Duodenal mucosa (tissue), 2 donors: Measurements from ENCODE around the gene PPP1R7.

Experiments used
- H3K27ac ChIP-seq: one replicate; pipeline ENCODE4 v1.7.0; 2013; ENCODE audit warnings: low read depth, low read length
- H3K27me3 ChIP-seq, 2 donors: one replicate each; pipeline ENCODE4 v1.7.0; 2013; ENCODE audit warnings: low read length in 2 of 2, control low read depth in 1 of 2; ENCODE audit not compliant: insufficient read depth in 2 of 2, control insufficient read depth in 1 of 2
- H3K36me3 ChIP-seq, 2 donors: one replicate each; pipeline ENCODE4 v1.7.0; 2013; ENCODE audit warnings: low read length in 2 of 2, control low read depth in 1 of 2; ENCODE audit not compliant: insufficient read depth in 2 of 2, control insufficient read depth in 1 of 2
- H3K4me1 ChIP-seq, 2 donors: one replicate each; pipeline ENCODE4 v1.7.0; 2013; ENCODE audit warnings: low read length in 2 of 2, control low read depth in 1 of 2; ENCODE audit not compliant: insufficient read depth in 2 of 2, control insufficient read depth in 1 of 2
- H3K4me3 ChIP-seq, 2 donors: one replicate each; pipeline ENCODE4 v1.7.0; 2013; ENCODE audit warnings: low read length in 2 of 2, low read depth in 1 of 2
- H3K9ac ChIP-seq, 2 donors: one replicate each; pipeline ENCODE4 v1.7.0; 2013; ENCODE audit warnings: low read length in 2 of 2, low read depth in 1 of 2
- H3K9me3 ChIP-seq, 2 donors: one replicate each; pipeline ENCODE4 v1.7.0; 2013; ENCODE audit warnings: low read length in 2 of 2, control low read depth in 1 of 2; ENCODE audit not compliant: control insufficient read depth in 1 of 2

The PPP1R7 gene

DNA sequence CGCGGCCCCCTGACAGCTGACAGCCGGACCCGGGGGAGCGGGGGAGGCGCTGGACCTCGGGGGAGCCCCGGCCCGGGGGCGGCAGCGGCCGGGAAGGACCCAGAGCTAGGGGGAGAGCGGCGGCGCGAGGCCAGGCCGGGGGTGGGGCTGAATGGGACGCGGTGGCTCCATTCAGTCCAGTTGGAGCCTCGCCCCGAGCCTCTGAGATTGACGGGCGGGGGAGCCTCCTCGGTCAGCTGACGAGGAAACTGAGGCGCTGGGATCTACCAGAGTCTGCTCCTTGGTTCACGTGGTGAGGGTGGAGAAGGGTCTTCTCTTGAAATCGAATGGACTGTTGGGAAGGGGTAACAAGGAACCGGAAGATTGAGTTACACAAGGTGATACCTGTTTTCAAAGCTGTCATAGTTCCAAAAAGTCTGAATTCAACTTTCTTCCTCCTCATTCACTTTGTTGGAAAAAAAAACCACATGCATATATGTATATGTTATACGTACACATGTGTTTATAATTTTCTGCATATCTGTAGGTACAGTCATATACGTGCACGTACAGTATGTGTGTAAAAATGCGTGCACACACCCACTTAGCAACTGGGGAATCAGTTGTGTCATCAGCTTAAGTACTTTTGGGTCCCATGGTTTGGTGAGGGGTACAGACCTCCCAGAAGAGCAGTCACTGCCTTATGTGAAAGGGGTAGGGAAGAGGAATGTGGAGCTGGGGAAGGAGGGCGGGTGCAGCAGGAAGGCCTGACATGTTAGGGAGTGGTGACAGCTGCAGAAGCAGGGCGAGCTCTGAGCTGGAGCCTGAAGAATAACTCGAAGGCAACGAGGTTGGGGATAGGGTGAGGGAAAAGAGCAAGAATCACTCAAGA is 628 bp downstream of the PPP1R7 start:
- peak overlapping the region; percentile 90 to 97 for H3K4me3 ChIP-seq
- peak overlapping the region; percentile 70 to 77 for H3K9ac ChIP-seq
- H3K4me1 ChIP-seq = peaks cover 16 to 28% of the 10 kb centered on the region in 2 donors
- peak overlapping the region; percentile 32 for H3K27ac ChIP-seq
- no peaks in the 10 kb centered on the region for H3K9me3 ChIP-seq
- peaks cover 4 to 28% of the 10 kb centered on the region in 2 donors for H3K36me3 ChIP-seq
- H3K27me3 ChIP-seq = no peaks in the 10 kb centered on the region

DNA sequence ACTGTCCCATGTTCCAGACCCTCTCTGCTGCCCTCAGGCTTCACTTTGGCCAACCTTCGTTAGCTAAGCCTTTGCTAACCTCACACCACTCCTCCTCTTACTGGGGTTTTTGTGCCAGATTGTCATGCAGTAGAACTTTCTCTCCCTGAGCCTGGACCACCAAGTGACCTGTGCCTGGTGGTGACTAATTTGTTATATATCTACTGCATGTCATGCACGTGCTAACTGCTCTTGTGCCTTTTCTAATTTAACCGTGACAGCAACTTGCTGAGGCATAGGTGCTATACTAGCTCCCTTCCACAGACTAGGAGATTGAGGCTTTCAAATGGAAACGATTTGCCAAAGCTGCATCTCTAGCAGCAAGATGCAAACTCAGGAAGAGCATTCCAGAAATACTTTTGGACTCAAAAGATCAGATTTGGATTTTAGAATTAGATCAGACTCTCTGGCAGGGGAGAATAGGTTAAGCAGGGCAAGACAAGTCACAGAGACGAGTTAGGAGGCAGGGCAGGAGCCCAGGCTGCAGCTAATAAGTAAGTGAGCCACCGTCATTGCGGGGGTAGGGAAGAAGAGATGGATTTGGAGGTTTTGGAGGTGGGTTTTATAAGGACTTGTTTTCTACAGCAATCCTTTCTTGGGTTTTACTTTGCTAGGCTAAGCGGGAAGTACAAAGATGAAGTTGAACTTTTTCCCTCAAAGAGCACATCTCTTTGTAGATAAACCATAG is 1.8 kb downstream of the PPP1R7 start:
- Histone ChIP-seq H3K9ac (no peak overlapping the region), H3K27me3 (no peaks in the 10 kb centered on the region), H3K4me3 (no peak overlapping the region), H3K36me3 (peaks cover 4 to 32% of the 10 kb centered on the region in 2 donors), H3K4me1 (peaks cover 16 to 28% of the 10 kb centered on the region in 2 donors), H3K27ac (no peak overlapping the region), H3K9me3 (no peaks in the 10 kb centered on the region)

DNA sequence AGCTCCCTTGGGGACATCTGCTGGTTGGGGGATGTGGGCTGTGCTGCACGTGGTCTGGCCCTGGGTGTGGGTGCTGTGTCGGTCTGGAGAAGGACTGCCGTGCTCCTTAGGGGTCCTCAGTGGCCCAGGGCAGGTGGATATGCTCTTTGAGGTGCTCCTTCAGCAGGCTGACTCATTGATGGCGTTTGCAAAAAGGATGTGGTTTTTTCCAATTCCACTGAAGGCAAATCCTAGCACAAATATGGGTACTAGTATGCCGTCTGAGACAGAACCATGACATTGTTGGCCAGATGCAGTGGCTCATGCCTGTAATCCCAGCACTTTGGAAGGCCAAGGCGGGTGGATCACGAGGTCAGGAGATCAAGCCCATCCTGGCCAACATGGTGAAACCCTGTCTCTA is 3.3 kb downstream of the PPP1R7 start:
- Histone ChIP-seq H3K9me3 (no peaks in the 10 kb centered on the region), H3K4me3 (no peak overlapping the region), H3K27ac (no peak overlapping the region), H3K9ac (no peak overlapping the region), H3K36me3 (peaks cover 14 to 48% of the 10 kb centered on the region in 2 donors), H3K27me3 (no peaks in the 10 kb centered on the region), H3K4me1 (peaks cover 8 to 21% of the 10 kb centered on the region in 2 donors)

- Histone ChIP-seq H3K27ac (no peak overlapping the region), H3K9ac (no peak overlapping the region), H3K36me3 (peaks cover 17 to 56% of the 10 kb centered on the region in 2 donors), H3K4me1 (peaks cover 8 to 16% of the 10 kb centered on the region in 2 donors), H3K27me3 (no peaks in the 10 kb centered on the region), H3K9me3 (no peaks in the 10 kb centered on the region), H3K4me3 (no peak overlapping the region)
Observed at GRCh38 chr2:241154915-241155314, 4.6 kb downstream of the PPP1R7 start.

- no peak overlapping the region for H3K4me3 ChIP-seq
- peaks cover 17 to 61% of the 10 kb centered on the region in 2 donors for H3K36me3 ChIP-seq
- peaks cover 6 to 11% of the 10 kb centered on the region in 2 donors for H3K4me1 ChIP-seq
- no peaks in the 10 kb centered on the region for H3K27me3 ChIP-seq
- no peaks in the 10 kb centered on the region for H3K9me3 ChIP-seq
- no peak overlapping the region for H3K27ac ChIP-seq
- H3K9ac ChIP-seq = no peak overlapping the region
Observed at GRCh38 chr2:241155936-241156335, 5.7 kb downstream of the PPP1R7 start.

GRCh38 chr2:241156971-241157441 is 6.7 kb downstream of the PPP1R7 start:
- Histone ChIP-seq H3K36me3 (peaks cover 17 to 64% of the 10 kb centered on the region in 2 donors), H3K9me3 (no peaks in the 10 kb centered on the region), H3K4me3 (no peak overlapping the region), H3K27ac (no peak overlapping the region), H3K9ac (no peak overlapping the region), H3K27me3 (no peaks in the 10 kb centered on the region), H3K4me1 (peaks cover 0 to 2% of the 10 kb centered on the region in 2 donors)

DNA sequence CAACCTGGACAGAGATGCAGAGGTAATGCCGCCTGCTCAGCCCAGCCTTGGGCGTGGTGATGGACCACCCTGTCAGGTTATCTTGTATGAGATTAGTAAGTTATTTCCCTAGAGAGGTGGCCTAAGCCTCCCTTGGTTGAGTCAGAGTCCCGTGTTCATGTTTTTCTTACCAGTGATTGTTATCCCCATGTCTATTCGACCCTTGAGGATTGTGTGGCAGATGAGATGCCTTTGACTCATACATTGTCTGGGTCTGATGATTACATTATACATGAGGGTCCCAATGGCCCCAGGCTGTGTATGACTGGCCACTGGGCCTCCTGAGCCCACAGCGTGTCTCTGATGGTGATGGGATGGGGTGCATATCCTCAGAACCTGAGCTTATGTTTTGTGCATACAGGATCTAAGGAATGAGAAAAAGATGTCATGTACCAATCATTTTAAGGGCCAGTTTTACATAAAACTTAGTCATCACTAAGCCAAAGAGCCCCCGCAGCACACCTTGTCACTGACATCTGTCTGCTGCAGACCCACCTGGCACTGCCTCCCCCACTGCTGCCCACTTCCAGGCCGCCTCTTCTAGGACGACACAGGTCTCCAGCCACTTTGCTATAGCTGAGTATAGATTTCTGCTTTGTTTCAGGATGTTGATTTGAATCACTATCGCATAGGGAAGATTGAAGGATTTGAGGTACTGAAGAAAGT is 7.7 kb downstream of the PPP1R7 start:
- H3K4me1 ChIP-seq = peaks cover 0 to 3% of the 10 kb centered on the region in 2 donors
- H3K9me3 ChIP-seq = no peaks in the 10 kb centered on the region
- H3K9ac ChIP-seq = no peak overlapping the region
- peaks cover 19 to 69% of the 10 kb centered on the region in 2 donors for H3K36me3 ChIP-seq
- H3K4me3 ChIP-seq = no peak overlapping the region
- H3K27me3 ChIP-seq = no peaks in the 10 kb centered on the region
- H3K27ac ChIP-seq = no peak overlapping the region

GRCh38 chr2:241158546-241158900 is 8.3 kb downstream of the PPP1R7 start:
- no peak overlapping the region for H3K9ac ChIP-seq
- H3K9me3 ChIP-seq = no peaks in the 10 kb centered on the region
- no peak overlapping the region for H3K27ac ChIP-seq
- no peaks in the 10 kb centered on the region for H3K27me3 ChIP-seq
- H3K4me3 ChIP-seq = no peak overlapping the region
- H3K36me3 ChIP-seq = peaks cover 20 to 69% of the 10 kb centered on the region in 2 donors
- peaks cover 0 to 3% of the 10 kb centered on the region in 2 donors for H3K4me1 ChIP-seq

DNA sequence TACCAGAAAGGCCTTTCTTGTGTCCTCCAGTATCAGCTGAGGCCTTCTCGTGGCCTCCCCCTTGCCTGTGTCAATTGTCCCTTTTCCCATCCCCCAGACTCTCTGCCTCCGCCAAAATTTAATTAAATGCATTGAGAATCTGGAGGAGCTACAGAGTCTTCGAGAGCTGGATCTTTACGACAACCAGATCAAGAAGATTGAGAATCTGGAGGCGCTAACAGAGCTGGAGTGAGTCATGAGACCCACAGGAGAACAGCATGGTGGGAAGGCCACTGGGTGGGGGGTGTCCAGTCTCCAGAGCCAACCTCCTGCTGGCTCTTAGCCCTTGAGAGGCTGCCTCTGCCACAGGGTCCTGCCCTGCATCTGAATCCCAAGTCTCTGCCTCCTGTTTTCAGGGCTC is 8.8 kb downstream of the PPP1R7 start:
- Histone ChIP-seq H3K4me1 (peaks cover 0 to 3% of the 10 kb centered on the region in 2 donors), H3K36me3 (peaks cover 26 to 72% of the 10 kb centered on the region in 2 donors), H3K9ac (no peak overlapping the region), H3K9me3 (no peaks in the 10 kb centered on the region), H3K27ac (no peak overlapping the region), H3K27me3 (no peaks in the 10 kb centered on the region), H3K4me3 (no peak overlapping the region)
